OCI-LY7 (cell line): Measurements from ENCODE around the gene HTRA2.

ENCODE experiments used
- CTCF ChIP-seq: fragments of 200-600 bp; sonication (generic); conservative IDR thresholded peaks from 2 replicates; pipeline ENCODE4 v1.5.1; 2014; ENCODE audit warnings: mild to moderate bottlenecking, antibody characterized with exemption, low read length, moderate library complexity, mixed read lengths
- EZH2phosphoT487 ChIP-seq: fragments of 200-600 bp; sonication (generic); IDR thresholded peaks from 2 replicates; pipeline ENCODE4 v1.6.1; 2018; ENCODE audit warnings: low read depth, borderline replicate concordance, mild to moderate bottlenecking, mixed run types, antibody characterized with exemption, low read length, moderate library complexity, mixed read lengths

- TF ChIP-seq CTCF: no peak
- no peak for TF ChIP-seq EZH2phosphoT487
Measured at GRCh38 chr2:74511104-74511989, 18.4 kb upstream of the HTRA2 start.
